Esophagus muscularis mucosa (tissue), 4 donors: ENCODE results near the gene HABP4. TPM values are rescaled to one million over a fixed set of nuclear protein-coding genes. Genes with fewer than 3 reads are reported as not detected.

Experiments used
- DNase-seq: peaks from one replicate; pipeline ENCODE4 v3.0.0-alpha.2; 2017; ENCODE audit errors: extremely low spot score
- H3K27ac ChIP-seq, 4 donors: fragments of 200-600 bp; sonication (generic); replicated peaks in 1 of 4; 1 replicate in 3 of 4; 2 replicates in 1 of 4; pipeline ENCODE4 v1.5.1; 2016 to 2019; ENCODE audit warnings: mild to moderate bottlenecking in 1 of 4
- H3K27me3 ChIP-seq, 4 donors: fragments of 200-600 bp; sonication (generic); one replicate each; pipeline versions ENCODE4 v1.5.1 to v1.6.0; 2016 to 2019
- H3K36me3 ChIP-seq, 4 donors: fragments of 200-600 bp; sonication (generic); one replicate each; pipeline ENCODE4 v1.5.1; 2016 to 2019
- H3K4me1 ChIP-seq, 4 donors: fragments of 200-600 bp; sonication (generic); one replicate each; pipeline ENCODE4 v1.5.1; 2016 to 2019
- H3K4me3 ChIP-seq, 4 donors: fragments of 200-600 bp; sonication (generic); 1 replicate in 2 of 4; 2 replicates in 2 of 4; pipeline ENCODE4 v1.5.1; 2016 to 2019; ENCODE audit warnings: mild to moderate bottlenecking in 4 of 4, moderate library complexity in 1 of 4
- H3K9me3 ChIP-seq, 4 donors: fragments of 200-600 bp; sonication (generic); 1 replicate in 3 of 4; 2 replicates in 1 of 4; pipeline ENCODE4 v1.5.1; 2016 to 2019
- EP300 ChIP-seq: sonication (generic); formaldehyde crosslinking; IDR thresholded peaks from one replicate; pipeline ENCODE4 v1.6.1; 2017; ENCODE audit warnings: antibody characterized with exemption
- POLR2A ChIP-seq: fragments of 450-650 bp; IDR thresholded peaks from one replicate; pipeline ENCODE4 v1.6.1; 2017; ENCODE audit warnings: antibody characterized with exemption, moderate library complexity, mild to moderate bottlenecking, low read depth
- POLR2AphosphoS5 ChIP-seq, 2 donors: sonication (generic); formaldehyde crosslinking; IDR thresholded peaks; one replicate each; pipeline ENCODE4 v1.6.1; 2017; ENCODE audit warnings: antibody characterized with exemption in 2 of 2
- WGBS: methylation state at CpG from one replicate; pipeline ENCODE4 v1.1.5; 2018; 5-methylcytosine and 5-hydroxymethylcytosine counted together
- intact Hi-C: fragments of 100-400 bp; cut with DNase I; formaldehyde crosslinking; loops from one replicate; pipeline ENCODE4 v1.15.1; 2023
- total RNA-seq, 4 donors: library from RNA; depleted of rRNA; stranded (reverse); fragments of >200 nt; gene quantifications; one replicate each; pipeline versions ENCODE4 v1.1.0 to v1.2.1, GENCODE V29; 2016
- TF ChIP-seq, protein P1 (sequence below), 3 experiments: fragments of 200-600 bp in 2 of 3; fragments of 450-650 bp in 1 of 3; sonication (generic) in 2 of 3; IDR thresholded peaks; one replicate each; pipeline ENCODE4 v1.5.1; 2017 to 2019; ENCODE audit warnings: antibody characterized with exemption in 3 of 3, mild to moderate bottlenecking in 2 of 3, moderate library complexity in 1 of 3

HABP4 gene
- total RNA-seq, 4 donors from 2014 or later: 38.4 to 97.2 (median 54.2) TPM

DNA sequence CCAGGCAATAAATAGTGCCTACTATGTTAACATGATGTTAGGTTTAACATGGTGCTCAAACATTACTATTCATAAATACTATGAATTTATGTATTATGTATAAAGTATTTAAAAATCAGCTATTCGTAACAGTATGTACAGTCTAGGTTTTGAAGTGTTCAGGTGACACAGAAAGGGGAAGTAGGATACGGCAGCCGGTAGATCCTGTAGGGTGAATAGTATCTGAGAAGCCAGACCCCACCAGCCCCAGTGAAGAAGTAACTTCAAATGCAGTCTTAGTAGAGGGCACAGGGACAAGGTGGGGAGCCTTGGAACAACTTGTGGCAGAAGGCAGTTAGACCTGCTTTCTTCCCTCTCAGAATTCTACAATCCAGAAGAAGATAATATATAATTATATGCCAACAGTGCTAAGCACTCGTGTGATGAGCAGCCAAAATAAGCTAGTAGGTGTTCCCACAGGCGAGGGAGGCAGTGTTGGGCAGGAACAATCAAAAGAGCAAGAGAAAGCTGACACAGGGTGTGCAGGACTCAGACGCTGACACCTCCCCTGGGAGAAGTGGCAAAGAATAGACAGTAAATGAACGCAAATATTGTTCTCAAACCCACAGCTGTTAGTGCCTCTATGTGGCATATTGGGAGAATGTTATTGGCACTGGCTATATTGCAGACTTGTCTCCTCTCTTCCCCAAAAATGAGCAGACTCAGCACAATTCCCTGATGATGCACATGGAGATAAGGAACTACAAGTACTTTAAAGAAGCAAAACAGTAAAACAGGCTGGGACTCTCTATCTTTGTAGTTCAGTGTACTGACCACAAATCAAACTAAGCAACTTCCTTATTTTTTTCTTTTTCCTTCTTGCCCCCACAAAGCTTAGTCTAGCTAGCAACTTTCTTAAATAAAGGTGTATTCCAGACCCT, 36.4 kb upstream of the HABP4 start:
- Histone ChIP-seq H3K36me3 (no peaks in the 10 kb centered on the region), H3K4me3 (no peak overlapping the region), H3K4me1 (peaks cover 5 to 14% (median 8%) of the 10 kb centered on the region in 4 donors), H3K27me3 (no peaks in the 10 kb centered on the region), H3K9me3 (no peaks in the 10 kb centered on the region), H3K27ac (no peak overlapping the region)
- 61% methylated on average over 7 of the region's 7 CpGs for WGBS
- TF ChIP-seq, protein P1, sequence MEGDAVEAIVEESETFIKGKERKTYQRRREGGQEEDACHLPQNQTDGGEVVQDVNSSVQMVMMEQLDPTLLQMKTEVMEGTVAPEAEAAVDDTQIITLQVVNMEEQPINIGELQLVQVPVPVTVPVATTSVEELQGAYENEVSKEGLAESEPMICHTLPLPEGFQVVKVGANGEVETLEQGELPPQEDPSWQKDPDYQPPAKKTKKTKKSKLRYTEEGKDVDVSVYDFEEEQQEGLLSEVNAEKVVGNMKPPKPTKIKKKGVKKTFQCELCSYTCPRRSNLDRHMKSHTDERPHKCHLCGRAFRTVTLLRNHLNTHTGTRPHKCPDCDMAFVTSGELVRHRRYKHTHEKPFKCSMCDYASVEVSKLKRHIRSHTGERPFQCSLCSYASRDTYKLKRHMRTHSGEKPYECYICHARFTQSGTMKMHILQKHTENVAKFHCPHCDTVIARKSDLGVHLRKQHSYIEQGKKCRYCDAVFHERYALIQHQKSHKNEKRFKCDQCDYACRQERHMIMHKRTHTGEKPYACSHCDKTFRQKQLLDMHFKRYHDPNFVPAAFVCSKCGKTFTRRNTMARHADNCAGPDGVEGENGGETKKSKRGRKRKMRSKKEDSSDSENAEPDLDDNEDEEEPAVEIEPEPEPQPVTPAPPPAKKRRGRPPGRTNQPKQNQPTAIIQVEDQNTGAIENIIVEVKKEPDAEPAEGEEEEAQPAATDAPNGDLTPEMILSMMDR (IDR thresholded peaks at IDR 0.05): no peak
- no peak for TF ChIP-seq POLR2A
- no peak for TF ChIP-seq EP300
- TF ChIP-seq POLR2AphosphoS5 (IDR thresholded peaks at IDR 0.05): no peak
- intact Hi-C loops: loop anchor here (2.0 kb wide), 1 partner anchor 35 kb away; no protein-coding TSS in a partner anchor
- no peak for DNase-seq

DNA sequence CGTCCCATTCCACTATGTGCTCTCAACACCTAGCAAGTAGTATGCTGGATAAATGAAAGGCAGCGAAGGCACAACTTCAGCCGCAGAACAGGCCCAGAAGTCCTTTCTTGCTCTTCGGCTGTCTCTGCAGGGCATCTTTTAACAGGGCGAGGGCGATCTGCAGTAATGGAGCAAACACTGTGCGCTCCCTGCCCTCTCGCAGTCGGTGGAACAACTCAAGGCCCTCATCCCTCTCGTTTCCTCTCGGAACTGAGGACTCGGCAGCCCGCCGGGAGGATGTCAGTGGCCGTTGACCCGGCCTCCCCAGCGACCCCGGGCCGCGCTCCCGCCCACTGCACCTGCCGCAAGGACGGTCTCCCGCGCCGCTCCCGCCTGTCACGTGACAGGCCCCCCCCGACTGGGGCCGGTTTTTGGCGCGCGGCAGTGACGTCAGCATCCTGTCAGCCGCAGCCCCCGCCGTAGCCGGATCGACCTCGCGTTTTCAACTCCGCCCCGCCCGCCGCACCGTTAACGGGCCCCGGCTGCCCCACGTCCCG, 32.9 kb upstream of the HABP4 start:
- DNase-seq: peak; percentile 97
- Histone ChIP-seq H3K4me3 (peak overlapping the region; percentile 78 to 96 (median 90)), H3K27ac (peak overlapping the region; percentile 97 to 100 (median 100)), H3K9me3 (no peaks in the 10 kb centered on the region), H3K36me3 (no peaks in the 10 kb centered on the region), H3K27me3 (no peaks in the 10 kb centered on the region), H3K4me1 (peaks cover 27 to 38% (median 30%) of the 10 kb centered on the region in 4 donors)
- WGBS: 1% methylated on average over 9 of the region's 50 CpGs
- TF ChIP-seq EP300 (no peak), POLR2A (peak; percentile 41), POLR2AphosphoS5 (IDR thresholded peaks at IDR 0.05) (peak; percentile 85 to 90)
- TF ChIP-seq, protein P1 (IDR thresholded peaks at IDR 0.05): peak; percentile 35 to 41 (median 37)
- intact Hi-C loops: no loop called here

DNA sequence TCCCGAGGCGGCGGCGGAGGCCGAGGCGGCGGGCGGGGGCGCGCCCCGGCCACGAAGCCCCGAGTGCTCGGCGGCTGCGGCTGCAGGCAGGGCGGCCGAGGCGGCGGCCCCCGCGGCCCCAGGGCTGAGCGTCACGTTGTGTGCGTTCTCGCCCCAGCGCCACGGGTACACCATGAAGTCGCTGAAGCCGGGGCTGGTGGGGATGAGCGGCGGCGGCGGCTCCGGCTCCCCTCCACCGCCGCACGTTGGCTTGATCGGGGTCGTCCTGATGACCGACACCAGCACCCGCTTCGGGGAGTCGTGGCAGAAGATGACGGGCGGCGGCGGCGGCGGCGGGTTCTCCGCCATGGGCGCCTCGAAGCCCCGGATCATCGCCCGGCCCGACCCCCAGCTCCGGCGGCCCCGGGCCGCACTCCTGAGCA, 32.3 kb upstream of the HABP4 start:
- no peak for TF ChIP-seq EP300
- no peak for TF ChIP-seq POLR2AphosphoS5 (IDR thresholded peaks at IDR 0.05)
- no peak for TF ChIP-seq POLR2A
- TF ChIP-seq, protein P1 (IDR thresholded peaks at IDR 0.05): no peak
- no peaks in the 10 kb centered on the region for H3K36me3 ChIP-seq
- DNase-seq: no peak
- H3K27ac ChIP-seq: peak overlapping the region; percentile 97 to 100 (median 100)
- peak overlapping the region; percentile 78 to 96 (median 90) for H3K4me3 ChIP-seq
- WGBS: 0% methylated on average over 11 of the region's 62 CpGs
- H3K27me3 ChIP-seq: no peaks in the 10 kb centered on the region
- intact Hi-C loops: no loop called here
- H3K4me1 ChIP-seq: peaks cover 27 to 38% (median 30%) of the 10 kb centered on the region in 4 donors
- no peaks in the 10 kb centered on the region for H3K9me3 ChIP-seq

DNA sequence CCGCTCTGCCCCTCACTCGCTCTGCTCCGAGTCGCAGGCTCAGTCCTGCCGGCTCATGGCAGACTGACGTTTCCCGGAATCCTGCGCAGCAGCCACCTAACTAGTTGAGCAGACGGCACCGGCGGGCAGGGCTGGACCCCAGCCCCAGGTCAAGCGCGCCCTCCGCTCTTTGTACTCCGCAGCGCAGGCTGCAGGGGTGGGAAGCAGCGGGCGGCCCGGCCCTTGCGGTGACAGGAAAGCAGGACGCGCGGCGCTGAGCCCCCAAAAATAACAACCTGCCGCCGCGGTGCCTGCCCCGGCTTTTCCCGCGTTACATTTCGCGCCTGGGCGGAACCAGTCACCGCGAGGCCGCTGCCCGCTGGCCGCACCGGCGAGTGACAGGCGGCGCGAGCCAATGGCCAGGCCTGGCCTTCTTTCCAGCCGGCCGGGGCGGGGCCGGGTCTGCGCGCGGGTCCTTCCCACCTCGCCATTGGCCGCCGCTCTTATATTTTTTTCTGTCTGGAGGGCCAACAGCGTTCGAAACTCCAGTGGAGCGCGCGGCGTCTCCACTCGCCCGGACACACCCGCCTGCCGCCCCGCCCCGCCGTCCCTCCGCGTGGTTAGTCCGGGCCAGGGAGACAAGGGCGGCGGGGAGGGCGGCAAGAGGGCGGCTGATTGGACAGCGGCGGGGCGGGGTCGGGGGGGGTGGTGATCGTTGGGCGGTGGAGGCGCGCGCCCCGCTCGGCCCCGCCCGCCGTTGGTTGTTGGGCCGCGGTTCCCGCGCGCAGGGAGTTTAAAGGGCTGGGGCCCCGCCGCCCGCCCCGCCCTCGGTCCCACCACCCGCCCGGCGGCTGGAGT, 31.7 kb upstream of the HABP4 start, which contains the start of gene ZNF367:
Gene ZNF367, minus strand, starts transcription at position 288 of the 837 bp plus-strand sequence. CDS start 338 bp downstream, outside the sequence.
- Histone ChIP-seq H3K27ac (peak within 1 kb of the TSS; percentile 97 to 100 (median 100)), H3K4me1 (peaks cover 27 to 38% (median 30%) of the 10 kb centered on the region in 4 donors), H3K9me3 (no peaks in the 10 kb centered on the region), H3K36me3 (no peaks in the 10 kb centered on the region), H3K4me3 (peak within 1 kb of the TSS; percentile 78 to 96 (median 90)), H3K27me3 (no peaks in the 10 kb centered on the region)
- intact Hi-C loops: no loop called here
- no peak for TF ChIP-seq POLR2A
- TF ChIP-seq, protein P1 (IDR thresholded peaks at IDR 0.05): peak in 1 of 3 experiments; percentile 14
- TF ChIP-seq POLR2AphosphoS5 (IDR thresholded peaks at IDR 0.05): peak in 1 of 2 donors; percentile 67
- TF ChIP-seq EP300: no peak
- DNase-seq: peak; percentile 99
- no CpG with 5 or more reads among the region's 100 CpGs for WGBS
